ENCODE results near the gene CNGB1. TPM values are rescaled to one million over a fixed set of nuclear protein-coding genes. Genes with fewer than 3 reads are reported as not detected.

Gene CNGB1
- polyA plus RNA-seq, 2 of the 4 experiments (the other 2 are of a cell fraction): 0.23 to 0.39 TPM

GRCh38 chr16:57901480-57902069 is 69.4 kb downstream of the CNGB1 start:
- 0 out of 6 replicates have a peak, but pooled peaks of 1 of the 2 experiments have one; percentile 12 for ATAC-seq
- H3K27ac ChIP-seq: peak overlapping the region in 1 of 2 experiments; percentile 94; a peak in 3 of 6 replicates

DNA sequence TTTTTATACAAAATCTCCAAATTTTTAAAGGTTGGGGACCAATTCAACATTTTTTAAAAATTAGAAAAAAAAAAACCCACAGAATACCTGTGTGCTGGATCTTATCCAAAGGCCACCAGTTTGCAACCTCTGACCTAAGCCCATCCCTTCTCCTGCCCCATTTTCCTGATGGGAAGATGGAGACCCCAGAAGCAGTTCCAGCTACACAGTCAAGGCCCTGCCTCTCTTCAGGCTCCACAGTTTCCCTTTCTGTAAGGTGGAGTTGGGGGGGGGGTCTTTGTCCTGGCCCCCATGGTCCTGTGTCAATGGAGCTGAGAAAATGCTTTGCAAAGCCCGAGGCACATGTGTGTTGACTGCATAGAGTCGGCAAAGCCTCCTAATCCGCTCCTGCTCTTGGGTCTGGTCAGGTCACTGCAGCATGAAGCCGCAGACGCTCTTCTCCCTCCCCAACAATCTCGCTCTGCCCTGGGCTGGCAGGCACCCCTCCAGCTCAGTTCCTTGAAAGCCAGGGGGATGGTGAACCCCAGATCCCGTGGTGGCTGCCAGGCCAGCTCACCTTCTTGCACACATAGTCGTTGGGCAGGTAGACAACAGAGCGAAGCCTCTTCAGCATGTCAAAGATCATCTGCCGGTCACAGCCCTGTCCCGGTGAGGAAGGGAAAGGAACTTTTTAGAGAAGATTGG is 70.0 kb downstream of the CNGB1 start:
- no peak for FAIRE-seq
- no peak overlapping the region; the same call in 1 of the 3 replicates for H3K4me2 ChIP-seq
- 80% methylated on average over 10 of the region's 11 CpGs for WGBS (ENCODE audit: missing lambda C conversion rate)
- H3K9me3 ChIP-seq: no peaks in the 10 kb centered on the region
- TF ChIP-seq NPAS2 (CRISPR knock-in tag; IDR thresholded peaks at IDR 0.05; ENCODE audit: borderline replicate concordance) (no peak), ZSCAN20 (CRISPR knock-in tag; IDR thresholded peaks at IDR 0.05) (no peak)
- CTCF ChIA-PET: interaction anchor here (0.5 to 10.4 kb wide), 24 partner anchors 7 to 325 kb away, joined by 3 to 160 read pairs (median 5); partner anchors contain the start of genes USB1 and ZNF319
- H3K4me3 ChIP-seq: no peak overlapping the region
- POLR2A ChIA-PET: no interaction called here
- peak overlapping the region in 1 of 2 experiments; percentile 94; a peak in 3 of 6 replicates for H3K27ac ChIP-seq
- no peak for DNase-seq (ENCODE audit: low read depth in 1 of 2, low spot score in 1 of 2)
- no peak for ATAC-seq
- peaks cover 30% of the 10 kb centered on the region for H3K4me1 ChIP-seq

More at GRCh38 chr16:57901480-57902069, 69.4 kb downstream of the CNGB1 start:
- H3K9me3 ChIP-seq: no peaks in the 10 kb centered on the region
- POLR2A ChIA-PET: no interaction called here
- FAIRE-seq (no peak), DNase-seq (ENCODE audit: low read depth in 1 of 2, low spot score in 1 of 2) (peak in 1 of 2 experiments; percentile 32)
- CTCF ChIA-PET: interaction anchor here (0.5 to 10.4 kb wide), 19 partner anchors 6 to 325 kb away, joined by 3 to 160 read pairs (median 5); partner anchors contain the start of genes USB1 and ZNF319
- H3K4me1 ChIP-seq: peaks cover 29% of the 10 kb centered on the region
- no peak for TF ChIP-seq CBX2 (IDR thresholded peaks at IDR 0.05; ENCODE audit: borderline replicate concordance, low read depth)
- TF ChIP-seq ZFP36 (IDR thresholded peaks at IDR 0.05; ENCODE audit: borderline replicate concordance, partially characterized antibody): peak; percentile 96
- no peak overlapping the region; the same call in 2 of the 3 replicates for H3K4me2 ChIP-seq
- no peak overlapping the region for H3K4me3 ChIP-seq
- 76% methylated on average over 12 of the region's 12 CpGs for WGBS (ENCODE audit: missing lambda C conversion rate)

GRCh38 chr16:57899771-57900661 is 70.9 kb downstream of the CNGB1 start:
- no peaks in the 10 kb centered on the region for H3K9me3 ChIP-seq
- peaks cover 39% of the 10 kb centered on the region for H3K4me1 ChIP-seq
- no peak overlapping the region for H3K4me3 ChIP-seq
- ATAC-seq: peak; percentile 81 to 82
- WGBS (ENCODE audit: missing lambda C conversion rate): 22% methylated on average over 12 of the region's 12 CpGs
- POLR2A ChIA-PET: no interaction called here
- DNase-seq (ENCODE audit: low read depth in 1 of 2, low spot score in 1 of 2): peak; percentile 66 to 74
- no peak for FAIRE-seq
- H3K4me2 ChIP-seq: peak overlapping the region; percentile 40
- CTCF ChIA-PET: interaction anchor here (0.6 to 10.4 kb wide), 52 partner anchors 8 to 617 kb away, joined by 3 to 160 read pairs (median 4); partner anchors contain the start of genes USB1 and ZNF319
- peak overlapping the region; percentile 53 to 94 for H3K27ac ChIP-seq
- TF ChIP-seq CHD4 (IDR thresholded peaks at IDR 0.05; ENCODE audit: borderline replicate concordance) (0 out of 2 replicates have a peak, but pooled peaks have one; percentile 40), BHLHE40 (IDR thresholded peaks at IDR 0.05; ENCODE audit: low read depth, low read length) (peak; percentile 52; the same call in 1 of the 2 replicates), SMC3 (IDR thresholded peaks at IDR 0.05) (peak; percentile 92), JUNB (IDR thresholded peaks at IDR 0.05) (no peak), HOXB5 (CRISPR knock-in tag; IDR thresholded peaks at IDR 0.05) (no peak), MAFK (IDR thresholded peaks at IDR 0.05; ENCODE audit: partially characterized antibody) (no peak), RARB (CRISPR knock-in tag; IDR thresholded peaks at IDR 0.05) (no peak), RNF2 (IDR thresholded peaks at IDR 0.05; ENCODE audit: borderline replicate concordance, low read depth) (no peak), HEYL (CRISPR knock-in tag; IDR thresholded peaks at IDR 0.05) (no peak), JUN (IDR thresholded peaks at IDR 0.05) (peak in 1 of 2 experiments; percentile 62; a peak in 4 of 5 replicates), ZNF302 (CRISPR knock-in tag; IDR thresholded peaks at IDR 0.05) (no peak), CBX8 (IDR thresholded peaks at IDR 0.05) (no peak), ZFP36 (IDR thresholded peaks at IDR 0.05; ENCODE audit: borderline replicate concordance, partially characterized antibody) (peak; percentile 96), ZC3H11A (IDR thresholded peaks at IDR 0.05) (no peak), PHF8 (IDR thresholded peaks at IDR 0.05; ENCODE audit: borderline replicate concordance, low read depth) (no peak), REST (IDR thresholded peaks at IDR 0.05) (no peak), CHD2 (IDR thresholded peaks at IDR 0.05; ENCODE audit: low read length, partially characterized antibody) (no peak), CBX2 (IDR thresholded peaks at IDR 0.05; ENCODE audit: borderline replicate concordance, low read depth) (no peak), GATA3 (IDR thresholded peaks at IDR 0.05; ENCODE audit: borderline replicate concordance) (no peak), ZSCAN20 (CRISPR knock-in tag; IDR thresholded peaks at IDR 0.05) (no peak), EP300 (IDR thresholded peaks at IDR 0.05) (no peak), RCOR1 (IDR thresholded peaks at IDR 0.05; ENCODE audit: low read depth, low read length) (no peak), RAD21 (conservative IDR thresholded peaks at IDR 0.05 in 1 of 2, IDR thresholded peaks at IDR 0.05 in 1 of 2) (peak; percentile 93)
- TF ChIP-seq, protein P1, sequence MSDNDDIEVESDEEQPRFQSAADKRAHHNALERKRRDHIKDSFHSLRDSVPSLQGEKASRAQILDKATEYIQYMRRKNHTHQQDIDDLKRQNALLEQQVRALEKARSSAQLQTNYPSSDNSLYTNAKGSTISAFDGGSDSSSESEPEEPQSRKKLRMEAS (IDR thresholded peaks at IDR 0.05): peak; percentile 86
- TF ChIP-seq, protein P2, sequence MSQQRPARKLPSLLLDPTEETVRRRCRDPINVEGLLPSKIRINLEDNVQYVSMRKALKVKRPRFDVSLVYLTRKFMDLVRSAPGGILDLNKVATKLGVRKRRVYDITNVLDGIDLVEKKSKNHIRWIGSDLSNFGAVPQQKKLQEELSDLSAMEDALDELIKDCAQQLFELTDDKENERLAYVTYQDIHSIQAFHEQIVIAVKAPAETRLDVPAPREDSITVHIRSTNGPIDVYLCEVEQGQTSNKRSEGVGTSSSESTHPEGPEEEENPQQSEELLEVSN (IDR thresholded peaks at IDR 0.05; ENCODE audit: borderline replicate concordance, low read depth): no peak
